H1 (cell line): Measurements from ENCODE around the gene ARPC2. TPM values are rescaled to one million over a fixed set of nuclear protein-coding genes. Genes with fewer than 3 reads are reported as not detected.

Experiments used
- CHD7 ChIP-seq: fragments of 300-600 bp; sonication (generic); IDR thresholded peaks from 2 replicates; pipeline ENCODE4 v1.7.1; 2012; ENCODE audit warnings: low read length, moderate library complexity, mild to moderate bottlenecking, inconsistent platforms; ENCODE audit not compliant: insufficient replicate concordance
- NRF1 ChIP-seq: IDR thresholded peaks from 2 replicates; pipeline ENCODE4 v1.6.1; 2011; ENCODE audit warnings: mild to moderate bottlenecking, low read depth, low read length, improper control_type of control experiment
- PHF8 ChIP-seq: fragments of 200-600 bp; sonication (generic); conservative IDR thresholded peaks from 2 replicates; pipeline ENCODE4 v1.7.1; 2012; ENCODE audit warnings: low read depth, mild to moderate bottlenecking, inconsistent platforms, low read length, moderate library complexity
- ZNF274 ChIP-seq: IDR thresholded peaks from 2 replicates; pipeline ENCODE4 v1.7.0; 2012; ENCODE audit warnings: low read length, borderline replicate concordance; ENCODE audit errors: extremely low read depth
- polyA plus RNA-seq, 7 experiments: library from polyadenylated mRNA; depleted of rRNA in 3 of 7; stranded (reverse) in 5 of 7; unstranded in 2 of 7; fragments of >200 nt in 5 of 7; fragments of 200-250 nt in 2 of 7; gene quantifications; 1 replicate in 5 of 7; 2 replicates in 1 of 7; 4 replicates in 1 of 7; pipeline versions ENCODE4 v1.2.1 to v1.2.3, GENCODE V29; 2011 to 2013; ENCODE audit warnings: missing spikeins in 2 of 7, mixed read lengths in 2 of 7
- total RNA-seq: library from RNA; stranded (reverse); fragmentation: NEBNext Ultra II Directional; extraction: Animal tissue kit (Norgen Biotek cat#: 25700); gene quantifications from 2 replicates; pipeline ENCODE4 v1.2.1, GENCODE V29; 2021

Gene ARPC2
- total and polyA plus RNA-seq, 2 of the 8 experiments (the other 6 are each of a cell fraction or from before 2014, with no cell fraction given), result 174 to 195 TPM

DNA sequence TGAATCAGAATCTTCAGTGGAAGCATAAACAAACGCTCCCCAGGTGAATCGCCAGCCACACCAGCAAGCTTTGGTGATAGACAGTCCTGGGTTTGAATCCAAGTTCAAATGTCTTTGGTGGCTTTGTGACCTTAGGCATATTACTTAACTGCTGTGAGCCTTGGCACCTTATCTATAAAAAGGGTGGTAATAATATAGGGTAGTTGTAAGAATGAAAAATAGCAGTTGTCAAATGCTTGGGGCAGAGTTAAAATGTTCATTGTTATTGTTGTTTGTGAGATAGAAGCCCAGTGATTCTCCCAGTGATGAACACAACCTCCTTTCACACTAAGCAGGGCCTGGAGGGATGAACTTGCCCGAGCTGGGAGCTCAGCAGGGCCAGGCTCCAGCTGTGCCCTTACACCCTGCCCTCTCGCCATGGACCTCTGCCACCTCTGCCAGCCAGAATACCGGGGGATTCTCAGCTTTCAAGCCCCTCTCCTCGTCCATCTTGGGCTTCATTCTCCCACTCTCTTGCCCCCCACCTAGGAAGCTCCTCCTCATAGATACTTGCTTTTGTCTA lies 81.4 kb downstream of the ARPC2 start (continued):
- no peak for TF ChIP-seq CHD7
- no peak for TF ChIP-seq PHF8
- TF ChIP-seq NRF1, result no peak
- TF ChIP-seq ZNF274, result no peak
